Eye (tissue), 1 donor: ENCODE measurements around the gene ATF7.
A peak's percentile ranks its signal among the peaks of the same experiment; 100 is the strongest.

ENCODE experiments used
- DNase-seq: peaks from one replicate; pipeline ENCODE4 v3.0.0-alpha.2; 2015

ATF7 gene

GRCh38 chr12:53516758-53517455, 109.3 kb downstream of the ATF7 start:
- no peak for DNase-seq

- no peak for DNase-seq
Observed at GRCh38 chr12:53515291-53515680, 110.9 kb downstream of the ATF7 start.

- no peak for DNase-seq
Observed at GRCh38 chr12:53514628-53515290, 111.4 kb downstream of the ATF7 start.

- DNase-seq = no peak
Observed at GRCh38 chr12:53513712-53514410, 112.3 kb downstream of the ATF7 start.

GRCh38 chr12:53510181-53510812, 115.9 kb downstream of the ATF7 start:
- DNase-seq = no peak

- peak; percentile 96 for DNase-seq
Observed at GRCh38 chr12:53508534-53509170, 117.5 kb downstream of the ATF7 start.

- DNase-seq = no peak
Observed at GRCh38 chr12:53507603-53507885, 118.6 kb downstream of the ATF7 start.

- no peak for DNase-seq
Observed at GRCh38 chr12:53506881-53507602, 119.1 kb downstream of the ATF7 start, which contains the start of gene NPFF. Gene NPFF, minus strand, starts transcription at chr12:53507484. Its CDS starts 10 bp downstream, at chr12:53507474.

GRCh38 chr12:53506450-53506785, 119.8 kb downstream of the ATF7 start:
- DNase-seq = no peak

- DNase-seq = no peak
Observed at GRCh38 chr12:53505555-53506449, 120.4 kb downstream of the ATF7 start.

GRCh38 chr12:53505086-53505485, 121.1 kb downstream of the ATF7 start:
- no peak for DNase-seq

- no peak for DNase-seq
Observed at GRCh38 chr12:53504004-53504920, 121.9 kb downstream of the ATF7 start.

- DNase-seq = no peak
Observed at GRCh38 chr12:53502983-53503728, 123.0 kb downstream of the ATF7 start.

- DNase-seq = no peak
Observed at GRCh38 chr12:53502331-53502730, 123.9 kb downstream of the ATF7 start.

- DNase-seq = no peak
Observed at GRCh38 chr12:53501615-53502181, 124.5 kb downstream of the ATF7 start.

- peak; percentile 100 for DNase-seq
Observed at GRCh38 chr12:53500776-53501614, 125.2 kb downstream of the ATF7 start, which contains the start of gene TARBP2. Gene TARBP2, plus strand, starts transcription at chr12:53501283. Its CDS starts 126 bp downstream, at chr12:53501409.

GRCh38 chr12:53500142-53500775, 125.9 kb downstream of the ATF7 start:
- DNase-seq = no peak
